HG03064 (cell line): ENCODE results near the gene USP7.
"Not testable (repeated sequence)": the region's sequence is repeated elsewhere in the genome, so short reads cannot be mapped to it uniquely, and the experiment has no call there.

ENCODE experiments used
- ATAC-seq: cut with Tn5 transposase; IDR thresholded peaks from one replicate; pipeline ENCODE4 v1.9.1; 2021; ENCODE audit warnings: low read depth; ENCODE audit not compliant: unreplicated experiment

The USP7 gene

DNA sequence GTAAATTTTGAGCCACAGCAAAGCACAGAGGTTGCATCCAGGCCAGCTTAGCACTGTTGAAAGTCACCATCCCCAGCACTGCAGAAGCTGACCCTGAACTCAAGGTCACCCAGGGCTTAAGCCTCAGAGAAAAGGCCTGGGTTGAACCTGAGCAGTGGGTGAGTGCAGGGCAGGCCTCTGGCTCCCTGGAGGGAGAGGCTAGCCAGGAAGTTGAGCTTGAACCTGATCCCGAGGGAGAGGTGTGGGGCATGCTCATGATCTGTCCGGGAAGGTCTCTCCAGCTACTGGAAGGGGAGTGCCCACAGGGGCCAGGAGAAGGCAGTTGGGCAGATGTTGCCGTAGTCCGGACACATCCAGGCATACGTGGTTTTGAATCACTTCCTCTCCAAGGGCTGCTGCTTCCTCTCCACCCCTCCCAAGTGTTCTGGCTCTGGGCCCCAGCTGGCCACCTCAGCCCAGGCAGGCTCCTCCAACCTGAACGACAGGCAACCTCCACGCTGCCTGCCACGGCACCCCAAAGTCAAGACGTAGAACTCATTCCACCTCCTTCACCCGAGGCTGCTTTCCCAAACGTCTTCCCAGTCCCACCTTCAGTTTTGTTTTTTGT lies 113.3 kb downstream of the USP7 start:
- no peak for ATAC-seq

DNA sequence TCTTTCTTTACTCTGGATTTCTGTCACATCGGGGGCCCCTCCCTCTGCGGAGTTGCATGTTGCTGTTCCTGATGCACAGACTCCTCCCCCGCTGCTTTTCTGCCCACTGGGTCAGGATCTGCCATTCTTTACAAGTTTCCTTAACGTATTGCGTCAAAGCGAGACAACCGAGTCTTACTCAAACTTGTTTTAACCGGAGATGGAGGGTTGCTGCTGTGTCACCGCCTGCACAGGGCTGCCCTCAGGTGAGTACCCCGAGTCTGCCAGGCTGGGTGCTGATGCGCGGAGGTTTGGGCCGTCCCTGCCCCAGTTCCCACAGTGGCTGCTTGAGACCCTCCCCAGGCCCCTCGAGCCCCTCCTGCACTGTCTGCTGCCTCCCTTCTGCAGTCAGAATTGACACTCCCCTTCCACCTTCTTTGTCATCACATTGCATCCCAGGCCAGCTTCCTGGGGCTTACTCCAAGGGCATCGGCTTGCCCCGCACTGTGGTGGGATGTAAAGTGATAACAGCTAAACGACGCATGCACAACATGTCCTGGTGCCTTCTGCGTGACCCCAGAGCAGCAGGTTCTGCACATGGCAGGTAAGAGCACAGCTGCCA lies 114.2 kb downstream of the USP7 start:
- ATAC-seq: no peak

GRCh38 chr16:8848939-8849391 lies 114.7 kb downstream of the USP7 start:
- no peak for ATAC-seq

DNA sequence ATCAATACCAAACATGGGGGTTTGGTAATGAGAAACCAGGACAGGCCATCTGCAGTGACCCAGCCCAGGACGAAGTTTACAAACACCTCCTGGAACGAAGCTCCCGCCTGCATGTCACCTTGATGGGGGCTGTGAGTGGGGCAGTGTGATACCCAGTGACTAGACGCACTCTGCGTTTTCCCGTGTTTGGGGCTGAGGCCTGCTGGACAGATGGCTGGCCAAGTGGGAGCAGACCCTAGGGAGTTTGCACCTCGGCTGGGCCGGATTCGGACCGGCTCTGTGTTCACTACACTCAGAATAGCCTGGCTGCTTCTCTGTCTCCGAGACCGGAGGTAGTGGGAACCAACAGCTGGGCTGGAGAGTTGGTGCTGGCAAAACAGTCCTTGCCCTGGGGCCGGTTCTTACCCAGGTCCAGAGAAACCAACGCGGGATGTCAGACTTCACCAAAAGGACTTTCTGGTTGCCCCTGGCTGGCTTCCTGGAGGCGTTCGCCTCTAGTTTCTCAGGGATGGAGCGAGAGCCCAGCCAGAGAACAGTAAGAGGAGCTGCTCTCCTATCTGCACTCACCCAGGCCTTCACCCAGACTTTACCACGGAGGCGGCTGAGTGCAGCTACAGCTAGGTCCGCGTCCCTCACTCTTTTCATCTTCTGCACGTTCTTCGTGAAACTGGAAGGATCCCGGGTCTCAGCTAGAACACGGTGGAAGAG lies 115.3 kb downstream of the USP7 start:
- no peak for ATAC-seq

- no peak for ATAC-seq
These were observed 116.1 kb downstream of the USP7 start for GRCh38 chr16:8847623-8848022.

GRCh38 chr16:8847145-8847544 lies 116.6 kb downstream of the USP7 start:
- no peak for ATAC-seq

DNA sequence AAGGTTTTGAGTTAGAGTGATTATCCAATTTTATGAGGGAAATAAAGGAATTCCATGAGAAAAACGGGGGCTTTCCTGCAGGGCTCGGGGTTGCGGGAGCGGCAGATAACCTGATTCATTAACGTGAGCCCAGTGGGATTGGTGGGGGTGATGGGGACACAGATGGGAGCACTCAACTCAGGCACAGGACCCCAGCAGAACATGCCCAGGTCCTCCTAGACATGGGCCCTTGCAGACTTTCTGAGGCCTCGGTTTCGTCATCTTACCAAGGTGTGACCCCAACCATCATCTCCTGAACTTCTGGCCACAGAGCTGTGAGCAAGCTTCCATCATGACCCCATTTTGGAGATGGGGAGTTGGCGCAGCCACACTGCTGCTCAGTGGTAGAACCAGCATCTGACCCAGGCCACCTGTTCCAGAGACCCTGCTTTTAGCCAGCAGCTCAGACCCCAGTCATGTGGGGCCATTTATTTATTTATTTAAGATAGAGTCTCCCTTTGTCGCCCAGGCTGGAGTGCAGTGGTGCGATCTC lies 117.2 kb downstream of the USP7 start:
- no peak for ATAC-seq

- ATAC-seq: no peak
These were observed 117.9 kb downstream of the USP7 start for GRCh38 chr16:8845699-8846298.

GRCh38 chr16:8843296-8843695 lies 120.4 kb downstream of the USP7 start:
- not testable (repeated sequence) for ATAC-seq
